Measurements from ENCODE around the gene STX8. TPM values are rescaled to one million over a fixed set of nuclear protein-coding genes. Genes with fewer than 3 reads are reported as not detected.

Gene STX8
- total and polyA plus RNA-seq, 9 of the 15 experiments (the other 6 are each of a cell fraction or from before 2014, with no cell fraction given) = 14.6 to 42.5 (median 22.1) TPM

DNA sequence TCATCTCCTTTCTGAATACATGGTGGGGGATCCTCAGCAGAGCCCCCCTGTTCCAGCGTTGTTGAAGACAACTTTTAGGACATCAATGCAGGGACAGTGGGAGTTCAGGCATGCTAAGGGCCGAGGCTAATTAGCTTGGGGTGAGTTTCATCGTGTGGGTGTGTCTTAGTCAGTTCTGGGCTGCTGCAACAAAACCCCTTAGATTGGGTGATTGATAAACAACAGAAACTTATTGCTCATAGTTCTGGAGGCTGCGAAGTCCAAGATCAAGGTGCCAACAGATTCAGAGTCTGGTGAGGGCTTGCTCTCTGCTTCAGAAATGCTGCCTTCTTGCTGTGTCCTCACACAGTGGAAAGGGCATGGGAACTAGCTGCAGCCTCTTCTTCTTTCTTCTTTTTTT lies 340.3 kb downstream of the STX8 start:
- Histone ChIP-seq H3K4me3 (no peak overlapping the region), H3K9ac (ENCODE audit: insufficient read depth in 1 of 2, low read depth in 2 of 2, low read length in 2 of 2) (no peak overlapping the region), H3K27ac (ENCODE audit: extremely low read depth, low read depth, low read length) (no peak overlapping the region), H3K36me3 (ENCODE audit: control insufficient read depth, insufficient read depth, low read length) (no peaks in the 10 kb centered on the region), H3K27me3 (ENCODE audit: control insufficient read depth in 2 of 2, insufficient read depth in 2 of 2, low read length in 2 of 2) (peaks cover 0 to 28% of the 10 kb centered on the region in 2 experiments; a peak in 2 of 5 replicates), H3K4me1 (replicated peaks in 1 of 2; ENCODE audit: control insufficient read depth in 2 of 2, insufficient read depth in 2 of 2, low read length in 2 of 2) (peaks cover 0 to 11% of the 10 kb centered on the region in 2 experiments; a peak in 2 of 5 replicates), H3K9me1 (ENCODE audit: control insufficient read depth, insufficient read depth, low read length) (no peaks in the 10 kb centered on the region), H3K79me2 (ENCODE audit: control insufficient read depth, insufficient read depth, low read length) (no peaks in the 10 kb centered on the region), H3K9me3 (replicated peaks; ENCODE audit: control insufficient read depth, insufficient read depth, low read depth, low read length) (no peaks in the 10 kb centered on the region), H4K20me1 (replicated peaks; ENCODE audit: control insufficient read depth, insufficient read depth, low read length) (0 out of 2 replicates have a peak, but pooled peaks cover 5% of the 10 kb centered on the region), H2AFZ (ENCODE audit: low read depth, low read length) (no peak overlapping the region), H3K4me2 (ENCODE audit: insufficient read depth, low read length) (no peak overlapping the region)
- ATAC-seq (no peak), FAIRE-seq (no peak), DNase-seq (ENCODE audit: extremely low read depth in 1 of 4, low spot score in 3 of 4) (no peak)
- in situ Hi-C loops (cut with MboI) = no loop called here
- no TSS peak for BruUV-seq (replicated peaks)
- ChIA-PET CTCF (ENCODE audit: low intra/inter-chr PET ratio) (no interaction called here), POLR2A (no interaction called here)
- intact Hi-C loops (cut with micrococcal nuclease) = no loop called here
- TF ChIP-seq PRMT5 (CRISPR knock-in tag; IDR thresholded peaks at IDR 0.05) (no peak), ZNF184 (CRISPR knock-in tag; IDR thresholded peaks at IDR 0.05) (no peak), LEF1 (IDR thresholded peaks at IDR 0.05) (no peak), SMARCE1 (IDR thresholded peaks at IDR 0.05) (no peak), NCOR1 (IDR thresholded peaks at IDR 0.05) (no peak), TEAD2 (tag; IDR thresholded peaks at IDR 0.05) (no peak), ZNF224 (CRISPR knock-in tag; IDR thresholded peaks at IDR 0.05) (no peak), NR2F6 (CRISPR knock-in tag; IDR thresholded peaks at IDR 0.05) (no peak), EWSR1 (IDR thresholded peaks at IDR 0.05; ENCODE audit: borderline replicate concordance, low read depth, partially characterized antibody) (no peak), MAFF (IDR thresholded peaks at IDR 0.05; ENCODE audit: low read length) (no peak), CHD2 (IDR thresholded peaks at IDR 0.05; ENCODE audit: low read depth, low read length) (no peak), SMAD1 (IDR thresholded peaks at IDR 0.05; ENCODE audit: low read depth, low read length, partially characterized antibody) (no peak)
- TF ChIP-seq, protein P1, sequence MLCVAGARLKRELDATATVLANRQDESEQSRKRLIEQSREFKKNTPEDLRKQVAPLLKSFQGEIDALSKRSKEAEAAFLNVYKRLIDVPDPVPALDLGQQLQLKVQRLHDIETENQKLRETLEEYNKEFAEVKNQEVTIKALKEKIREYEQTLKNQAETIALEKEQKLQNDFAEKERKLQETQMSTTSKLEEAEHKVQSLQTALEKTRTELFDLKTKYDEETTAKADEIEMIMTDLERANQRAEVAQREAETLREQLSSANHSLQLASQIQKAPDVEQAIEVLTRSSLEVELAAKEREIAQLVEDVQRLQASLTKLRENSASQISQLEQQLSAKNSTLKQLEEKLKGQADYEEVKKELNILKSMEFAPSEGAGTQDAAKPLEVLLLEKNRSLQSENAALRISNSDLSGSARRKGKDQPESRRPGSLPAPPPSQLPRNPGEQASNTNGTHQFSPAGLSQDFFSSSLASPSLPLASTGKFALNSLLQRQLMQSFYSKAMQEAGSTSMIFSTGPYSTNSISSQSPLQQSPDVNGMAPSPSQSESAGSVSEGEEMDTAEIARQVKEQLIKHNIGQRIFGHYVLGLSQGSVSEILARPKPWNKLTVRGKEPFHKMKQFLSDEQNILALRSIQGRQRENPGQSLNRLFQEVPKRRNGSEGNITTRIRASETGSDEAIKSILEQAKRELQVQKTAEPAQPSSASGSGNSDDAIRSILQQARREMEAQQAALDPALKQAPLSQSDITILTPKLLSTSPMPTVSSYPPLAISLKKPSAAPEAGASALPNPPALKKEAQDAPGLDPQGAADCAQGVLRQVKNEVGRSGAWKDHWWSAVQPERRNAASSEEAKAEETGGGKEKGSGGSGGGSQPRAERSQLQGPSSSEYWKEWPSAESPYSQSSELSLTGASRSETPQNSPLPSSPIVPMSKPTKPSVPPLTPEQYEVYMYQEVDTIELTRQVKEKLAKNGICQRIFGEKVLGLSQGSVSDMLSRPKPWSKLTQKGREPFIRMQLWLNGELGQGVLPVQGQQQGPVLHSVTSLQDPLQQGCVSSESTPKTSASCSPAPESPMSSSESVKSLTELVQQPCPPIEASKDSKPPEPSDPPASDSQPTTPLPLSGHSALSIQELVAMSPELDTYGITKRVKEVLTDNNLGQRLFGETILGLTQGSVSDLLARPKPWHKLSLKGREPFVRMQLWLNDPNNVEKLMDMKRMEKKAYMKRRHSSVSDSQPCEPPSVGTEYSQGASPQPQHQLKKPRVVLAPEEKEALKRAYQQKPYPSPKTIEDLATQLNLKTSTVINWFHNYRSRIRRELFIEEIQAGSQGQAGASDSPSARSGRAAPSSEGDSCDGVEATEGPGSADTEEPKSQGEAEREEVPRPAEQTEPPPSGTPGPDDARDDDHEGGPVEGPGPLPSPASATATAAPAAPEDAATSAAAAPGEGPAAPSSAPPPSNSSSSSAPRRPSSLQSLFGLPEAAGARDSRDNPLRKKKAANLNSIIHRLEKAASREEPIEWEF (CRISPR knock-in tag; IDR thresholded peaks at IDR 0.05) = no peak
- WGBS (ENCODE audit: insufficient coverage, low coverage, missing lambda C conversion rate) = 3% methylated on average over 4 of the region's 4 CpGs
